Karpas-422 (cell line): ENCODE results near the gene SPATA31A1. TPM values are rescaled to one million over a fixed set of nuclear protein-coding genes. Genes with fewer than 3 reads are reported as not detected.
"Not testable (repeated sequence)": the region's sequence is repeated elsewhere in the genome, so short reads cannot be mapped to it uniquely, and the experiment has no call there.

Experiments
- DNase-seq: peaks from one replicate; pipeline ENCODE4 v3.0.0-alpha.2; 2015
- H2AFZ ChIP-seq: fragments of 200-600 bp; sonication (generic); 2 replicates; pipeline ENCODE4 v1.6.1; 2014; ENCODE audit warnings: antibody characterized with exemption, low read length, mixed read lengths
- H3K27ac ChIP-seq: fragments of 200-600 bp; sonication (generic); 2 replicates; pipeline ENCODE4 v1.5.1; 2014; ENCODE audit warnings: mild to moderate bottlenecking, low read length, moderate library complexity
- H3K27me3 ChIP-seq: fragments of 200-600 bp; sonication (generic); 2 replicates; pipeline ENCODE4 v1.6.1; 2014; ENCODE audit warnings: low read length, mixed read lengths
- H3K36me3 ChIP-seq: fragments of 200-600 bp; sonication (generic); 2 replicates; pipeline ENCODE4 v1.6.1; 2014; ENCODE audit warnings: low read length, mixed read lengths; ENCODE audit not compliant: insufficient read depth
- H3K4me1 ChIP-seq: fragments of 200-600 bp; sonication (generic); 2 replicates; pipeline ENCODE4 v1.6.1; 2014; ENCODE audit warnings: mild to moderate bottlenecking, low read length, mixed read lengths
- H3K4me2 ChIP-seq: fragments of 200-600 bp; sonication (generic); 2 replicates; pipeline ENCODE4 v1.6.1; 2014; ENCODE audit warnings: low read length, low read depth, mild to moderate bottlenecking; ENCODE audit not compliant: poor library complexity, severe bottlenecking
- H3K4me3 ChIP-seq: fragments of 200-600 bp; sonication (generic); 2 replicates; pipeline ENCODE4 v1.5.1; 2014; ENCODE audit warnings: mild to moderate bottlenecking, antibody characterized with exemption, low read length, mixed read lengths
- H3K79me2 ChIP-seq: fragments of 200-600 bp; sonication (generic); 2 replicates; pipeline ENCODE4 v1.6.1; 2014; ENCODE audit warnings: mild to moderate bottlenecking, low read length, mixed read lengths
- H3K9ac ChIP-seq: fragments of 200-600 bp; sonication (generic); 2 replicates; pipeline ENCODE4 v1.6.0; 2014; ENCODE audit warnings: low read length
- H3K9me2 ChIP-seq: fragments of 200-600 bp; sonication (generic), shearing (Covaris generic); replicated peaks from 2 replicates; pipeline ENCODE4 v1.6.0; 2014; ENCODE audit warnings: mild to moderate bottlenecking, low read length, moderate library complexity; ENCODE audit not compliant: insufficient read depth
- H3K9me3 ChIP-seq: fragments of 300-700, 200-600 bp; sonication (generic); 2 replicates; pipeline ENCODE4 v1.6.1; 2014; ENCODE audit warnings: low read length, mixed read lengths
- H4K20me1 ChIP-seq: fragments of 200-600 bp; sonication (generic); 2 replicates; pipeline ENCODE4 v1.6.1; 2014; ENCODE audit warnings: mild to moderate bottlenecking, antibody characterized with exemption, low read length, low read depth; ENCODE audit not compliant: insufficient read depth
- total RNA-seq: library from RNA; depleted of rRNA; stranded (reverse); fragments of >200 nt; shearing (Covaris generic); gene quantifications from 2 replicates; pipeline ENCODE4 v1.2.3, GENCODE V29; 2014; ENCODE audit warnings: low replicate concordance; rRNA removed

The SPATA31A1 gene
- not detected in 2 replicates for total RNA-seq

DNA sequence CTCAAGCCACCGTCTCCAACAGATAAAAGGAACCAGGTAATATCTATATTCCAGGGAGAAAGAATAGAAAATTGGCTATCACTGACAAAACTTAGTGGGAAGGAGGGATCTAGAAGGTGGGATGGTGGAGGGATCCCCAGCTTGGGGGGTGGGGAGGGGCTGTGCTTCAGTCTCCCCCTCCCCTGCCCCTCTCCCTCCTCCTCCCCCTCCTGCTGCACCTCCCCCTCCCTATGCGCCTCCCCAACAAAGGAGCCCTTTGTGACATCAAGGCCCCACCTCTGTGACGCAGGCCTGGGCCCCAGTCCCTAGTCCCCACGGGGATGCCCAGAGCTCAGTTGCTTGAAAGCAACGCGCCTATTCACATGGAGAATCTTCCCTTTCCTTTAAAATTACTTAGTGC lies at the start of gene SPATA31A1:
TSS of gene SPATA31A1 (plus strand) at position 301 of the 400 bp plus-strand sequence. CDS start at position 363, 62 bp downstream.
- not testable (repeated sequence) for DNase-seq, H3K36me3 ChIP-seq, H3K9me3 ChIP-seq, H2AFZ ChIP-seq, H3K27ac ChIP-seq, H3K9ac ChIP-seq, H3K4me1 ChIP-seq, H3K27me3 ChIP-seq, H3K9me2 ChIP-seq, H3K4me2 ChIP-seq, H4K20me1 ChIP-seq, H3K4me3 ChIP-seq, H3K79me2 ChIP-seq

DNA sequence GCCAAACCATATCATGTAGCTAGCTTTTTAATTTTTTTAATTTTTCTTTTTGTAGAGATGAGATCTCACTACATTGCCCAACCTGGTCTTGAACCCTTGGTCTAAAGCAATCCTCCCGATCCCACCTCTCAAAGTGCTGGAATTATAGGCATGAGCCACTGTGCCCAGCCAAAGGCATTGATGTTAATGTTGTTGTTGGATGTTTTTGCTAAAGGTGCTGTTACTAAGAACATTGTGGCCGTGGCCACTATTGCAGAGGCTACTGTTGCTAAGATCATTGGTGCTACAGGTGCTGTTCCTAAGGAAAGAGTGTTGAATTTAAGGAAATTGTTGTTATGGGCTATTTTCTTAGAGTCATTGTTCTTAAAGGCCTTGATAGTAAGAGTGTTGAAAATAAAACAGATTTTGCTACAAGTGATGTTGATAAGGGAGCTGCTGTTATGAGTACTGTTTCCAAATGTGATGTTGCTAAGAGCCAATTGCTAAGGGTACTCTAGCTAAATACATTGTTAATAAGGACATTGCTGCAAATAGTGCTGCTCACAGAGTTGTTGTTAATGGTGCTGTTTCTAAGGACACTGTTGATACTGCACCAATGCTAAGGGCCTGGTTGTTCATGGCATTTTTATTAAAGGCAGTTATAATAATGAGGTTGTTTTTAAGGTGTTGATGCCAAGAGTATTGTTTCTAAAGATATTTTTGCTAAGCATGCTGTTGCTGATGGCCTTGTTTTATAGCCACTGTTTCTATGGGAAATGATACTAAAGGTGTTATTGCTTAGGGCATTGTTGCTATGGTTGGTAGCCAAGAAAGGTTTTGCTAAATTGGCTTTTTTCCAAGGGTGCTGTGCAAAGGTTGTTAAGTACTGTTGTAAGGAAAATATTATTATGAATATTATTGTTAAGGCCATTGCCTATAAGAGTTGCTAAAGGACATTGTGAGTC lies 52.1 kb downstream of the SPATA31A1 start:
- not testable (repeated sequence) for H3K79me2 ChIP-seq, DNase-seq

DNA sequence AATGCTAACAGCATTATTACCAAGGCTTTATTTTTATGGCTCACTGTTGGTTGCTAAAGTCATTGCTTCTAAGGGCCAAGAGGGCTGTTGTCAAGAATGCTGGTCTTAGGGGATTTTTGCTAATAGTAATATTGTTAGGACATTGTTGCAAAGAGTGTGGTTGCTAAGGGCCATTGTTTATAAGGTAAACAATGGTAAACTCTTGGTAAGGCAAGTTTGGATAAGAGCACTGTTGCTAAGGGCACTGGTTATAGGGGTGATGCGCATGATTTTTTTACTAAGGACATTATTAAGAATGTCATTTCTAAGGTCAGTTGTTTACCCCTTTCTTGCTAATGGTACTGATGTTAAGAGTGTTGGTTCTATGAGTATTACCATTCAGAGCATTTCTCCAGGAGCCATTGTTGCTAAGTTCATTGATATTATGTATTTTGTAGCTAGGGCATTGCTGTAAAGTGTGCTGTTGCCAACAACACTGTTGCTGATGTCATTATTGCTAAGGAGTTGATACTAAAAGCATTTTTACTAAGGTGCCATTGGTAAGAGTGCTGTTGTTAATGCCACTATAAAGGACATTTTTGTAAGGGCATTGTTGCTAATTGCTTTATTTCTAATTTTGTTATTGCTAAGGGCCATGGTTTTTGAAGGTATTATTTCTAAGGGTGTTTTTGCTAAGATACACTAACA lies 55.9 kb downstream of the SPATA31A1 start:
- H3K27ac ChIP-seq, DNase-seq: not testable (repeated sequence)

More for the DNA sequence above, 52.1 kb downstream of the SPATA31A1 start:
- not testable (repeated sequence) for H3K27ac ChIP-seq, H4K20me1 ChIP-seq, H2AFZ ChIP-seq, H3K27me3 ChIP-seq, H3K4me1 ChIP-seq, H3K4me3 ChIP-seq, H3K36me3 ChIP-seq, H3K9ac ChIP-seq, H3K4me2 ChIP-seq, H3K9me2 ChIP-seq, H3K9me3 ChIP-seq

More for the DNA sequence above, 55.9 kb downstream of the SPATA31A1 start:
- not testable (repeated sequence) for H2AFZ ChIP-seq, H3K4me1 ChIP-seq, H3K79me2 ChIP-seq, H3K9ac ChIP-seq, H3K9me3 ChIP-seq, H4K20me1 ChIP-seq, H3K4me3 ChIP-seq, H3K9me2 ChIP-seq, H3K27me3 ChIP-seq, H3K4me2 ChIP-seq, H3K36me3 ChIP-seq

Other genes with a start within 250 kb of the SPATA31A1 start
- gene CNTNAP3, start 67.5 kb upstream of the SPATA31A1 start, total RNA-seq, result not detected in 2 replicates